ENCODE results near the gene GPR4.
"Not testable (repeated sequence)": the region's sequence is repeated elsewhere in the genome, so short reads cannot be mapped to it uniquely, and the experiment has no call there.

GPR4 gene

DNA sequence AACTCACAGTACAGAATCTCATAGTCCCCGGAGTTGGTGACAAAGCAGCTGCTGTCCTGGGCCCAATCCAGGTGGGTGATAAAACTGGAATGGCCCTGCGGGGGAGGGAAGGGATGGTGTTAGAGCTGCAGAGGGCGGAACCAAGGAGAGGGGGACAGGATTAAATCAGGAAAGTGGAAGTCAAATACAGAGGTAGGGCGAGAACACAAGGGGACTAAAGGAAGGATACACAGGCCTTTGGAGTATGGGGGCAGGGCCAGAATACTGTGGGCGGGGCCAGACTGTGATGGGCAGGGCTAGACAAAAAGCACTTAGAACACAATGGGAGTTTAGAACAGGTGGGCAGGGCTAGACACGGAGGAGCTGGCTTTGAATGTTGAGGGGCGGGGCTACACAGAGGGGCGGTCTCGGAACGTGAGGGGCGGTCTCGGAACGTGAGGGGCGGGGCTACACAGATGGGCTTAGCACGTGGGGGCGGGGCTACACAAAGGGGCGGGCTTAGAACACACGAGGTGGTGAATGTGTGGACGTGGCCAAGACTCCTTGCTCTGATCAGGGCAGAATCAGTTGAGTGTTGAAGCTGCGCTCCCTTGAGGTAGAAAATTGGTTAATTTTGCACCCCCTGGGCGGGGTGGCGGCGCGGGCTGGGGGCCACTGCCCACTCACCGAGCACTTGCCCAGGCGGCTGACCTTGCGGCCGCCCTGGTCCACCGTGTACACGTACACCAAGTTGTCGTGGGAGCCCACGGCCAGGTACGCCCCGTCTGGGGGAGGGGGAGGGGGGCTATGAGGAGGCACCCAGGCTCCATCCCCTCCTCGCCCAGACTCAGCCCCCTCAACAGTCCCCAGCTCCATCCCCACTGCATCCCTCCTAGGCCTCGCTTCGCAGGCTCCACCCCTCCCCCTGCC, 14.0 kb upstream of the GPR4 start:
- DNase-seq = peak; percentile 99
- Mint-ChIP-seq H3K36me3 (ENCODE audit: low read depth) (peaks cover 21% of the 10 kb centered on the region), H3K27me3 (ENCODE audit: low read depth, poor library complexity) (peaks cover 14% of the 10 kb centered on the region), H3K4me3 (peak overlapping the region; percentile 86), H3K4me1 (peaks cover 34% of the 10 kb centered on the region), H3K27ac (peak overlapping the region; percentile 98), H3K9me3 (no peaks in the 10 kb centered on the region)
- TF ChIP-seq, protein P1, sequence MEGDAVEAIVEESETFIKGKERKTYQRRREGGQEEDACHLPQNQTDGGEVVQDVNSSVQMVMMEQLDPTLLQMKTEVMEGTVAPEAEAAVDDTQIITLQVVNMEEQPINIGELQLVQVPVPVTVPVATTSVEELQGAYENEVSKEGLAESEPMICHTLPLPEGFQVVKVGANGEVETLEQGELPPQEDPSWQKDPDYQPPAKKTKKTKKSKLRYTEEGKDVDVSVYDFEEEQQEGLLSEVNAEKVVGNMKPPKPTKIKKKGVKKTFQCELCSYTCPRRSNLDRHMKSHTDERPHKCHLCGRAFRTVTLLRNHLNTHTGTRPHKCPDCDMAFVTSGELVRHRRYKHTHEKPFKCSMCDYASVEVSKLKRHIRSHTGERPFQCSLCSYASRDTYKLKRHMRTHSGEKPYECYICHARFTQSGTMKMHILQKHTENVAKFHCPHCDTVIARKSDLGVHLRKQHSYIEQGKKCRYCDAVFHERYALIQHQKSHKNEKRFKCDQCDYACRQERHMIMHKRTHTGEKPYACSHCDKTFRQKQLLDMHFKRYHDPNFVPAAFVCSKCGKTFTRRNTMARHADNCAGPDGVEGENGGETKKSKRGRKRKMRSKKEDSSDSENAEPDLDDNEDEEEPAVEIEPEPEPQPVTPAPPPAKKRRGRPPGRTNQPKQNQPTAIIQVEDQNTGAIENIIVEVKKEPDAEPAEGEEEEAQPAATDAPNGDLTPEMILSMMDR (IDR thresholded peaks at IDR 0.05) = no peak

DNA sequence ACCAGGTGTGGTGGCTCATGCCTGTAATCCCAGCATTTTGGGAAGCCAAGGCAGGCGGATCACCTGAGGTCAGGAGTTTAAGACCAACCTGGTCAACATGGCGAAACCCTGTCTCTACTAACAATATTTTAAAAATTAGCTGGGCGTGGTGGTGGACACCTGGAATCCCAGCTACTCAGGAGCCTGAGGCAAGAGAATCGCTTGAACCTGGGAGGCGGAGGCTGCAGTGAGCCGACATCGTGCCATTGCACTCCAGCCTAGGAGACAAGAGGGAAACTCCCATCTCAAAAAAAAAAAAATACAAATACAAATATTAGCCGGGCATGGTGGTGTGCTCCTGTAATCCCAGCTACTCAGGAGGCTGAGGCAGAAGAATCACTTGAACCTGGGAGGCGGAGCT, 13.0 kb upstream of the GPR4 start:
- Mint-ChIP-seq H3K4me3 (peak overlapping the region; percentile 86), H3K27me3 (ENCODE audit: low read depth, poor library complexity) (peaks cover 15% of the 10 kb centered on the region), H3K4me1 (peaks cover 28% of the 10 kb centered on the region), H3K36me3 (ENCODE audit: low read depth) (peaks cover 22% of the 10 kb centered on the region)
- not testable (repeated sequence) for H3K9me3 Mint-ChIP-seq, DNase-seq, H3K27ac Mint-ChIP-seq

DNA sequence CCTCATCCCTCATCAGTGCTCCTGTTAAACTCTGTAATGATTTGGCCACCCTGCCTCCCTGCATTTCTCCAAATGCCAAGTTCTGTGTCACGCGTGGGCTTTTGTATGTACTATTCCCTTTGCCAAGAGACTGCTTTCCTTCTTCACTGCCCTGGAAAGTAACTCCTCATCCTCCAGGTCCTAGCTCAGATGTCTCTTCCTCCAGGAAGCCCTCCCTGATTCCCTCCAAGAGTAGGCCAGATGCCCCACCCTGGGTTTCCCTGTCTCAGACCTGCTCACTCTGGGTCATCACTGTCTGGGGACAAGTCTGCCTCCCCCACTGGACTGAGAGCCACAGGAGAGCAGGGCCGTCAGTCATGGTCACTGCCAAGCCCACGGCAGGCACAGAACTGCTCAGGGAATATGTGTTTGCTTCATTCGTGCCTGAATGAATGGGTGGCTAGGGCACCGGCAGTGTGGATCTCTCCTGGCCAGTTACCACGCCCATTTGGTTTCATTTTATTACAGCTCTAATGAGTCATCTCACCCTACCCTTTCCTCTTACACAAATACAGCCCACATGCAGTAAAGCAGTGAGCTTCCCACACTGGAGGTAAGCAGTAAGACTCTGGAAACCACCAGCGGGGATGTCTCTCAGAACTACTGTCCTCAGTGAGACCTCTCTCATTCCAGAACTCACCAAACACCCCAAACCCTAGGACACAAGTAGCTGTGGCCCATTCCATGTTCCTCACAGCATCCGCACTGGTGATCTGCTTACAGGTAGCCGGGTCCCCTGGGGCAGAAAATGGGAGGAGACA, 12.1 kb upstream of the GPR4 start:
- TF ChIP-seq, protein P1 (IDR thresholded peaks at IDR 0.05) = no peak
- Mint-ChIP-seq H3K27ac (peak overlapping the region; percentile 74), H3K36me3 (ENCODE audit: low read depth) (peaks cover 31% of the 10 kb centered on the region), H3K4me3 (peak overlapping the region; percentile 76), H3K4me1 (peaks cover 28% of the 10 kb centered on the region), H3K9me3 (peaks cover 8% of the 10 kb centered on the region), H3K27me3 (ENCODE audit: low read depth, poor library complexity) (peaks cover 15% of the 10 kb centered on the region)
- no peak for DNase-seq

DNA sequence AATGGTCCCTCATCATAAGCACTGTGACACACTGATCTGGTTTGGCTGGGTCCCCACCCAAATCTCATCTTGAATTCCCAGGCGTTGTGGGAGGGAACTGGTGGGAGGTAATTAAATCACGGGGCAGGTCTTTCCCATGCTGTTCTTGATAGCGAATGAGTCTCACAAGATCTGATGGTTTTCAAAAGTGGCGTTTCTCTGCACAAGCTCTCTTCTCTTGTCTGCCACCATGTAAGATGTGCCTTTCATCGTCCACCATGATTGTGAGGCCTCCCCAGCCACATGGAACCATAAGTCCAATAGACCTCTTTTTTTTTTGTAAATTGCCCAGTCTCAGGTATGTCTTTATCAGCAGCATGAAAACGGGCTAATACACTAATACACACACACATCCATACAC, 6.9 kb upstream of the GPR4 start:
- H3K9me3 Mint-ChIP-seq = peaks cover 12% of the 10 kb centered on the region
- peaks cover 13% of the 10 kb centered on the region for H3K4me1 Mint-ChIP-seq
- peaks cover 27% of the 10 kb centered on the region for H3K36me3 Mint-ChIP-seq (ENCODE audit: low read depth)
- TF ChIP-seq, protein P1 (IDR thresholded peaks at IDR 0.05) = no peak
- peaks cover 21% of the 10 kb centered on the region for H3K27me3 Mint-ChIP-seq (ENCODE audit: low read depth, poor library complexity)
- no peak overlapping the region for H3K4me3 Mint-ChIP-seq
- DNase-seq = no peak
- H3K27ac Mint-ChIP-seq = no peak overlapping the region

DNA sequence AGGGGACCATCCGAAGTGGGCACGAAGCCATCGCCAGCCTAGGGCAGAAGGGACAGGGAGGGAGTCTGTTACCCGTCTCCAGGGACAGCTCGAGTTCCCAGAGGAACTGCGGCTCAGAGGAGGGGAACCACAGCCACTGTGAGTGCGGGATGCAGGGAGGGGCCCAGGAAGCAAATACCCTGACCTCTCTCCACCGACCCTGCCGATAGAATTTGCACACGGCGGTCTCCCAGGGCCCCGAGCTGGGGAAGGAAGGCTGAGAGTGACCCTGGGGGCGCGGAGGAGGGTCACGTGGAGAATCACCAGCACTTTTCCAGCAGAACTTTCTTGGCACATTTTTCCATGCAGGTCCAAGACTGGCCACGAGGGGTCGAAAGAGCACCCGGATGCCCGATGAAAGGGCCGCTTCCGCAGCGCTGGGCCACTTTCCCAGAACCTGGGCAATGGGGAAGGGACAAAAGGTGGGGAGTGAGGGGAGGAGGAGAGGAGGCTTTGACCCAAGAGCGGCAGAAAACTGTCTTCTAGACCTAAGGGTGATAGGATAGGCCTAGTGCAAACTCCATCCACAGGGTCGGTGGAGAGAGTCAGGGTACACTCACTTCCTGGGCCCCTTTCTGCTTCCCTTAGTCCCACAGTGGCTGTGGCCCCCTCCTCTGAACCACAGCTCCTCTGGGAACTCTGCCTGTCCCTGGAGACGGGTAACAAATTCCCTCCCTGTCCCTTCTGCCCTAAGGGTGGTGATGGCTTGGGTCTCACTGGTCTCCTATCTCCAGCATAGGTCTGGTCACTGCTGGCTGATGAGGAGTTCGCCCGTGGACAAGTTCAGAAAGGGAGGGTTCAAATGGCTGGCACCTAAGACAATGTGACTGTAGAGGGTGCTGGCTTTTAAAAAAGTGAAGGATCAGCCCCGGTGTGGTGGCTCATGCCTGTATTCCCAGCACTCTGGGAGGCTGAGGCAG, 5.3 kb upstream of the GPR4 start:
- Mint-ChIP-seq H3K27me3 (ENCODE audit: low read depth, poor library complexity) (peaks cover 37% of the 10 kb centered on the region), H3K4me1 (peaks cover 12% of the 10 kb centered on the region), H3K9me3 (peaks cover 18% of the 10 kb centered on the region), H3K36me3 (ENCODE audit: low read depth) (peaks cover 21% of the 10 kb centered on the region), H3K4me3 (peak overlapping the region; percentile 52), H3K27ac (no peak overlapping the region)
- TF ChIP-seq, protein P1 (IDR thresholded peaks at IDR 0.05) = peak; percentile 85
- DNase-seq = peak; percentile 89

Data from nephron progenitor cell (in vitro differentiated cells).